Fibroblast of lung (primary cell): ENCODE results near the gene MYL3. TPM values are rescaled to one million over a fixed set of nuclear protein-coding genes. Genes with fewer than 3 reads are reported as not detected.

Experiments
- DNase-seq, 2 donors: peaks; one replicate each; pipeline versions ENCODE4 v3.0.0 to v3.0.0-alpha.2; 2010; ENCODE audit warnings: low read depth in 2 of 2
- H2AFZ ChIP-seq: 2 replicates; pipeline ENCODE4 v1.5.1; 2012; ENCODE audit warnings: low read length, control low read depth, inconsistent platforms
- H3K27ac ChIP-seq: 2 replicates; pipeline ENCODE4 v1.5.1; 2011; ENCODE audit warnings: low read length, control low read depth; ENCODE audit not compliant: insufficient read depth
- H3K27me3 ChIP-seq: 2 replicates; pipeline ENCODE4 v1.5.1; 2011; ENCODE audit warnings: mild to moderate bottlenecking, low read length; ENCODE audit not compliant: control insufficient read depth, insufficient read depth
- H3K36me3 ChIP-seq: 2 replicates; pipeline ENCODE4 v1.5.1; 2011; ENCODE audit warnings: low read length; ENCODE audit not compliant: control insufficient read depth, insufficient read depth
- H3K4me1 ChIP-seq: 2 replicates; pipeline ENCODE4 v1.5.1; 2011; ENCODE audit warnings: low read length; ENCODE audit not compliant: control insufficient read depth, insufficient read depth; ENCODE audit errors: extremely low read depth
- H3K4me2 ChIP-seq: 2 replicates; pipeline ENCODE4 v1.5.1; 2011; ENCODE audit warnings: low read length, control low read depth; ENCODE audit not compliant: insufficient read depth; ENCODE audit errors: extremely low read depth
- H3K4me3 ChIP-seq, 4 experiments: fragments of 200-600 bp in 1 of 4; sonication (generic) in 1 of 4; replicated peaks in 1 of 4; 2 replicates each; pipeline ENCODE4 v1.5.1; 2011 to 2016; ENCODE audit warnings: low read length in 4 of 4, low read depth in 3 of 4, mild to moderate bottlenecking in 3 of 4, control low read depth in 2 of 4, inconsistent platforms in 1 of 4, mixed read lengths in 1 of 4; ENCODE audit not compliant: insufficient read depth in 1 of 4; ENCODE audit errors: control extremely low read depth in 1 of 4
- H3K79me2 ChIP-seq: 2 replicates; pipeline ENCODE4 v1.5.1; 2012; ENCODE audit warnings: mild to moderate bottlenecking, low read length, inconsistent platforms; ENCODE audit not compliant: control insufficient read depth, insufficient read depth
- H3K9ac ChIP-seq: 2 replicates; pipeline ENCODE4 v1.5.1; 2011; ENCODE audit warnings: mild to moderate bottlenecking, low read length, control low read depth; ENCODE audit not compliant: insufficient read depth
- H3K9me3 ChIP-seq: 2 replicates; pipeline ENCODE4 v1.5.1; 2012; ENCODE audit warnings: low read depth, low read length; ENCODE audit not compliant: control insufficient read depth, insufficient read depth
- H4K20me1 ChIP-seq: 2 replicates; pipeline ENCODE4 v1.5.1; 2011; ENCODE audit warnings: low read length; ENCODE audit not compliant: control insufficient read depth, insufficient read depth; ENCODE audit errors: extremely low read depth
- CTCF ChIP-seq, 2 donors: IDR thresholded peaks in 1 of 2; conservative IDR thresholded peaks in 1 of 2; 1 replicate in 1 of 2; 2 replicates in 1 of 2; pipeline ENCODE4 v1.5.1; 2011 to 2012; ENCODE audit warnings: low read length in 2 of 2, control low read depth in 1 of 2, inconsistent platforms in 1 of 2, low read depth in 1 of 2, mild to moderate bottlenecking in 1 of 2
- EZH2 ChIP-seq: IDR thresholded peaks from 2 replicates; pipeline ENCODE4 v1.5.1; 2012; ENCODE audit warnings: low read length, control low read depth, mild to moderate bottlenecking; ENCODE audit errors: missing control alignments
- polyA plus RNA-seq, 2 donors: library from polyadenylated mRNA; depleted of rRNA in 1 of 2; stranded (reverse) in 1 of 2; unstranded in 1 of 2; fragments of >200 nt; gene quantifications; 2 replicates each; pipeline ENCODE4 v1.2.1, GENCODE V29; 2011 to 2012; ENCODE audit warnings: missing spikeins in 1 of 2
- total RNA-seq: library from RNA; depleted of rRNA; stranded (reverse); fragments of >200 nt; gene quantifications from 2 replicates; pipeline ENCODE4 v1.2.1, GENCODE V29; 2014

The MYL3 gene
- total and polyA plus RNA-seq, 2 donors (not counting 1 experiment from before 2014, with no cell fraction given) = 0.50 to 0.67 TPM

GRCh38 chr3:46895761-46896160, 32.5 kb upstream of the MYL3 start:
- H3K27me3 ChIP-seq = peaks cover 8% of the 10 kb centered on the region
- no peaks in the 10 kb centered on the region for H3K4me1 ChIP-seq
- H3K36me3 ChIP-seq = no peaks in the 10 kb centered on the region
- H3K9me3 ChIP-seq = no peaks in the 10 kb centered on the region
- H3K9ac ChIP-seq = no peak overlapping the region
- H3K4me3 ChIP-seq = no peak overlapping the region
- TF ChIP-seq CTCF (conservative IDR thresholded peaks at IDR 0.05 in 1 of 2, IDR thresholded peaks at IDR 0.05 in 1 of 2; ENCODE audit: low read depth in 1 of 2, low read length in 2 of 2) (no peak), EZH2 (no peak)
- H3K27ac ChIP-seq = no peak overlapping the region
- no peak for DNase-seq
- H4K20me1 ChIP-seq = no peaks in the 10 kb centered on the region
- H2AFZ ChIP-seq = no peak overlapping the region
- no peak overlapping the region for H3K4me2 ChIP-seq
- no peaks in the 10 kb centered on the region for H3K79me2 ChIP-seq

- no peak overlapping the region for H3K4me2 ChIP-seq
- H3K36me3 ChIP-seq = no peaks in the 10 kb centered on the region
- no peaks in the 10 kb centered on the region for H3K9me3 ChIP-seq
- no peak overlapping the region for H3K9ac ChIP-seq
- no peaks in the 10 kb centered on the region for H4K20me1 ChIP-seq
- peak; percentile 29 to 54 for DNase-seq
- no peaks in the 10 kb centered on the region for H3K4me1 ChIP-seq
- peaks cover 8% of the 10 kb centered on the region for H3K27me3 ChIP-seq
- no peak for TF ChIP-seq EZH2
- TF ChIP-seq CTCF (conservative IDR thresholded peaks at IDR 0.05 in 1 of 2, IDR thresholded peaks at IDR 0.05 in 1 of 2; ENCODE audit: low read depth in 1 of 2, low read length in 2 of 2) = peak; percentile 83 to 92
- H3K4me3 ChIP-seq = no peak overlapping the region
- no peak overlapping the region for H3K27ac ChIP-seq
- no peak overlapping the region for H2AFZ ChIP-seq
- H3K79me2 ChIP-seq = no peaks in the 10 kb centered on the region
Observed at GRCh38 chr3:46895204-46895660, 32.0 kb upstream of the MYL3 start.

GRCh38 chr3:46894256-46894655, 31.0 kb upstream of the MYL3 start:
- DNase-seq = no peak
- no peaks in the 10 kb centered on the region for H4K20me1 ChIP-seq
- no peaks in the 10 kb centered on the region for H3K36me3 ChIP-seq
- no peaks in the 10 kb centered on the region for H3K79me2 ChIP-seq
- no peak overlapping the region for H2AFZ ChIP-seq
- no peaks in the 10 kb centered on the region for H3K9me3 ChIP-seq
- H3K4me3 ChIP-seq = no peak overlapping the region
- no peak overlapping the region for H3K4me2 ChIP-seq
- no peak for TF ChIP-seq CTCF (conservative IDR thresholded peaks at IDR 0.05 in 1 of 2, IDR thresholded peaks at IDR 0.05 in 1 of 2; ENCODE audit: low read depth in 1 of 2, low read length in 2 of 2)
- H3K9ac ChIP-seq = no peak overlapping the region
- no peak overlapping the region for H3K27ac ChIP-seq
- H3K4me1 ChIP-seq = no peaks in the 10 kb centered on the region
- peaks cover 8% of the 10 kb centered on the region for H3K27me3 ChIP-seq
